ENCODE data around the gene GAB2. TPM values are rescaled to one million over a fixed set of nuclear protein-coding genes. Genes with fewer than 3 reads are reported as not detected.

Gene GAB2
- total and polyA plus RNA-seq, 2 of the 4 experiments (the other 2 are of a cell fraction): 3.3 to 5.9 TPM

DNA sequence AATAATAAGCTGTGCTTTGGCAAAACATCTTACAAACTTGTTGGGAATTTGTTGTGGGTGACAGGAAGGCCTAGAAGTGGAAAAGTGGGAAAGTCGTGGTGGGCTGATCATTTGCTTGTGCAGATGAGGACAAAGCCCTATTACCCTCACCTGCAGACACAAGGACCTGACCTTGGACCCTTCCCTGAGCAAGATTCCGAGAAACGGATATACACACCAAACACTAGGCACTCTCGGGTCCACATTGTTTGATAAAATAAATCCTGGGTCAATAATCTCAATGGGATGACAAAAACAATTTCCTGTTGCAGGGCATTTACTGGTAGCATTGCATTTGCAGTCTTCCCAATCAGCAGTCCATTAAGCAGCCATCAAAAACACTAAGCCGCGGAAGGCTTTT is 89.7 kb downstream of the GAB2 start:
- TF ChIP-seq, protein P1, sequence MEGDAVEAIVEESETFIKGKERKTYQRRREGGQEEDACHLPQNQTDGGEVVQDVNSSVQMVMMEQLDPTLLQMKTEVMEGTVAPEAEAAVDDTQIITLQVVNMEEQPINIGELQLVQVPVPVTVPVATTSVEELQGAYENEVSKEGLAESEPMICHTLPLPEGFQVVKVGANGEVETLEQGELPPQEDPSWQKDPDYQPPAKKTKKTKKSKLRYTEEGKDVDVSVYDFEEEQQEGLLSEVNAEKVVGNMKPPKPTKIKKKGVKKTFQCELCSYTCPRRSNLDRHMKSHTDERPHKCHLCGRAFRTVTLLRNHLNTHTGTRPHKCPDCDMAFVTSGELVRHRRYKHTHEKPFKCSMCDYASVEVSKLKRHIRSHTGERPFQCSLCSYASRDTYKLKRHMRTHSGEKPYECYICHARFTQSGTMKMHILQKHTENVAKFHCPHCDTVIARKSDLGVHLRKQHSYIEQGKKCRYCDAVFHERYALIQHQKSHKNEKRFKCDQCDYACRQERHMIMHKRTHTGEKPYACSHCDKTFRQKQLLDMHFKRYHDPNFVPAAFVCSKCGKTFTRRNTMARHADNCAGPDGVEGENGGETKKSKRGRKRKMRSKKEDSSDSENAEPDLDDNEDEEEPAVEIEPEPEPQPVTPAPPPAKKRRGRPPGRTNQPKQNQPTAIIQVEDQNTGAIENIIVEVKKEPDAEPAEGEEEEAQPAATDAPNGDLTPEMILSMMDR (conservative IDR thresholded peaks at IDR 0.05; ENCODE audit: low read depth, low read length): no peak
- TF ChIP-seq RAD21 (IDR thresholded peaks at IDR 0.05; ENCODE audit: low read length): no peak
- TF ChIP-seq MAZ (IDR thresholded peaks at IDR 0.05; ENCODE audit: borderline replicate concordance, low read depth, low read length): no peak
- no peak for TF ChIP-seq FOS (IDR thresholded peaks at IDR 0.05; ENCODE audit: low read depth, low read length)
- no peak for TF ChIP-seq NFE2L2 (IDR thresholded peaks at IDR 0.05; ENCODE audit: low read depth, low read length)
- Histone ChIP-seq H4K5ac (ENCODE audit: low read depth, low read length) (no peak overlapping the region), H3K9ac (ENCODE audit: low read depth, low read length) (no peak overlapping the region), H3K4ac (ENCODE audit: low read depth, low read length) (no peak overlapping the region), H4K8ac (ENCODE audit: low read depth in 2 of 2, low read length in 2 of 2) (no peak overlapping the region), H2BK120ac (ENCODE audit: low read depth, low read length) (no peak overlapping the region), H3K9me3 (ENCODE audit: control insufficient read depth, insufficient read depth, low read length) (no peaks in the 10 kb centered on the region), H3K27ac (ENCODE audit: insufficient read depth, low read length) (no peak overlapping the region), H3K14ac (replicated peaks; ENCODE audit: low read depth, low read length) (no peak overlapping the region), H3K9me1 (ENCODE audit: insufficient read depth, low read length) (no peaks in the 10 kb centered on the region), H2AFZ (replicated peaks; ENCODE audit: low read length, poor library complexity) (no peak overlapping the region), H2BK5ac (ENCODE audit: low read depth, low read length, poor library complexity, severe bottlenecking) (no peak overlapping the region), H3K4me3 (ENCODE audit: insufficient read depth, low read depth, low read length) (no peak overlapping the region), H2AK9ac (replicated peaks; ENCODE audit: low read depth, low read length, poor library complexity) (no peak overlapping the region), H2AK5ac (ENCODE audit: low read depth, low read length) (no peak overlapping the region), H3K36me3 (ENCODE audit: control insufficient read depth, insufficient read depth, low read length) (no peaks in the 10 kb centered on the region), H2BK15ac (ENCODE audit: low read depth, low read length) (no peak overlapping the region), H3K4me2 (ENCODE audit: low read depth, low read length) (no peak overlapping the region), H3K27me3 (ENCODE audit: control insufficient read depth, insufficient read depth, low read length) (no peaks in the 10 kb centered on the region), H3K56ac (ENCODE audit: extremely low read depth, insufficient read depth, low read length) (no peak overlapping the region), H4K20me1 (ENCODE audit: insufficient read depth, low read length) (no peaks in the 10 kb centered on the region), H3K23ac (ENCODE audit: low read depth, low read length) (no peak overlapping the region), H3K79me1 (ENCODE audit: low read depth in 1 of 2, low read length in 2 of 2) (peaks cover 4 to 19% of the 10 kb centered on the region in 2 experiments; a peak in 3 of 4 replicates), H3K18ac (ENCODE audit: low read depth, low read length) (no peak overlapping the region), H4K91ac (ENCODE audit: insufficient read depth, low read depth, low read length) (no peak overlapping the region), H2BK20ac (ENCODE audit: low read depth, low read length) (no peak overlapping the region), H3K4me1 (ENCODE audit: control insufficient read depth, insufficient read depth, low read length) (no peaks in the 10 kb centered on the region)
- in situ Hi-C loops (cut with MboI; ENCODE audit: low sequenced_read_pairs): no loop called here
- no peak for DNase-seq
- POLR2A ChIA-PET (ENCODE audit: unreplicated experiment): no interaction called here
- dilution Hi-C loops (cut with HindIII; ENCODE audit: low sequenced_read_pairs, unreplicated experiment): no loop called here
- ATAC-seq (ENCODE audit: low read depth): no peak
- intact Hi-C loops (cut with micrococcal nuclease): loop anchor here (5.0 kb wide), 1 partner anchor 46 kb away; no protein-coding TSS in a partner anchor
- CTCF ChIA-PET: no interaction called here
- no TSS peak for BruUV-seq (replicated peaks)
- WGBS, 2 experiments (ENCODE audit: extremely low coverage in 2 of 2, insufficient read length in 1 of 2): 83% methylated on average over 1 of the region's 6 CpGs; no CpG with 5 or more reads in 1 of the 2 experiments

Data from IMR-90 (cell line).